ENCODE results near the gene LSM7. TPM values are rescaled to one million over a fixed set of nuclear protein-coding genes. Genes with fewer than 3 reads are reported as not detected.

Gene LSM7
- total RNA-seq, 1 donor: 586 TPM

- DNase-seq (ENCODE audit: low read depth in 2 of 3, low spot score in 2 of 3): peak in 2 of 3 donors; percentile 98 to 99
These were observed 2.9 kb downstream of the LSM7 start for GRCh38 chr19:2325281-2326046.

DNA sequence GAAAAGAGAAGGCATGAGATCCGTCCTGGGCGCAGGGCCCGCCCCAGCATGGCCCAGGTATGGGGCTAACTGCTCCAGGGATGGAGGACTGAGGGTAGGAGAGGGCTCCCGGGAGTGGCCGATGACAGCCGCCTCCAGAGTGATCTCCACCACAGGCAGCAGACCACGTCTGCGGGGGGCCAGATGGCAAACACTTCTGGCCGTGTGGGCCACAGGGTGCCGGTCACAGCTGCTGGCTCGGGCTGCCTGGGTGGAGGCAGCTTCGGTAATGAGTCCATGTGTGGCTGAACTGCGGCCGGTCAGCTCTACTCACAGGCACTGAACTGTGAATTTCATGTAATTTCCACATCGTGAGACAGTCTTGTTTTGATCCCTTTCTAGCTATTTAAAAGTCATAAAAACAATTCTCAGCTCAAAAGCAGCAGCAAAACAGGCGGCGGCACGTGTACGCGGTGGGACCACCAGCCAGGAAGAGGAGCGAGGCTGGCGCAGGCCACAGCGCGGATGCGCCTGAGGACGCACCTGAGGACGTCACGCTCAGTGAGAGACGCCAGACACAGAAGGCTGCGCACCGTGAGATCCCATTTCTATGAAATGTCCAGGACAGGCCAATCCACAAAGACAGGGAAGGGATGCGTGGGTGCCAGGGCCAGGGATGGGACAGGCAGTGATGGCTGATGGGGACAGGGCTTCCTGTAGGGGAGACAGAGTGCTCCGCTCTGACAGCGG is 4.0 kb downstream of the LSM7 start:
- no peak for DNase-seq (ENCODE audit: low read depth in 2 of 3, low spot score in 2 of 3)

DNA sequence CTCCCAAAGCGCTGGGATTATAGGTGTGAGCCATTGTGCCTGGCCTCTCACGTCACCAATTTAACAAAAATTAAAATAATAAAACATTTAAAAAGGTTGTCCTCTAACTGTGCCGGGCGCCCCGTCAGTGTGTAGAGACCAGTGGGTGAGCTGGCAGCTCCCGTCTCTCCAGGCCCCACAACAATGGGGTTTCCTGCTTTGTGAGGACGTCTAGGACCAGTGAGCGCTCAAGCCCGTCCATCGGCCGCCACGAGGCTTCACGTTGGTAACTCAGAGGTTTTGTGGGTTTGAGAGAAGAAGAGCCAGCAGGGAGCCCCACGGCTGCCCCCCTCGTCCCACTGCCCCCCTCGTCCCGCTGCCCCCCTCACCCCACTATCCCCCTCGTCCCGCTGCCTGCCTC is 4.7 kb downstream of the LSM7 start:
- DNase-seq (ENCODE audit: low read depth in 2 of 3, low spot score in 2 of 3): no peak

DNA sequence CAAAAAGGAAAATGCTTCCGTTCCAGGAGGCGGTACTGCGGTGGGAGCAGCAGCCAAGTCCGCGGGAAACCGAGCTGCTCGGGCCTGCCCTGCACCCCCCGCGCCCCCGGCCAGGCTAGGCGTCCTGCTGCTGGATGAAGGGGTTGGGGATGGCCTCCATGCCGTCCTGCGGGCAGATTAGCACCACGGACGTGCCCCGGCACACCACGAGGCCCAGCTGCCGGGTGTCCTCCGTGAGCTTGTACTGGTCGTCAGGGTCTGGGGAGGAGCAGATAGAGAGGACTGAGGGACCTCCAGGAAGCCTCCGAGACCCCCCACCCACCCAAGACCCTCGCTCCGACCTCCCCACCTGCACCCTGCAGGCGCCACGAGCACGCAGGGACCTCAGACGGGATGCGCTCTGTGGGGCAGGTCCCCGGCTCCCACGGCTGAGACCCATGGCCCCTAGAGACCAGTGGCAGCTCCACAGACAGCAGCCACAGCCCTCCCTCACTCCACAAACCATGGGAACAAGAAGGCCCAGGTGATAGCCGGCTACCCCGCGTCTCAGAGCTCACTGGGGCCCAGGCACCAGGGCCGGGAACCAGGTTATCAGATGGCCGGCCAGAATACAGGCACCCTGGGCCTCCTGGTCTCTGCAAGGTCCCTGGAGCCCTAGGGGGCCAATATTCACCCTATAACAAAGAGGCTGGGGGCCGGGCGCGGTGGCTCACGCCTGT is 6.7 kb downstream of the LSM7 start:
- no peak for DNase-seq (ENCODE audit: low read depth in 2 of 3, low spot score in 2 of 3)

DNA sequence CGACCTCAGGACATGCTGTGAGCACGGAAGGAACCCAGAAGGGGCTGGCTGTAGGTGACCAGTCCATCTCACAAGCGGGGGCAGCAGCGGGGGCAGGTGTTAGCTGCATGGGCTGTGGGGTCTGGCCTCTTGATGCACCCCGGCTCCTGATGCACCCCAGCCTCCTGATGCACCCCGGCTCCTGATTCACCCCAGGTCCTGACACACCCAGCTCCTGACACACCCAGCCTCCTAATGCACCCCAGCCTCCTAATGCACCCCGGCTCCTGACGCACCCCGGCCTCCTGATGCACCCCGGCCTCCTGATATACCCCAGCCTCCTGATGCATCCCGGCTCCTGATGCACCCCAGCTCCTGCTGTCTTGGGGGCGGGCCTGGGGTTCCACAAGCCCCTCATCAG is 7.4 kb downstream of the LSM7 start:
- DNase-seq (ENCODE audit: low read depth in 2 of 3, low spot score in 2 of 3): no peak

GRCh38 chr19:2320049-2320448 is 8.3 kb downstream of the LSM7 start:
- DNase-seq (ENCODE audit: low read depth in 2 of 3, low spot score in 2 of 3): no peak

DNA sequence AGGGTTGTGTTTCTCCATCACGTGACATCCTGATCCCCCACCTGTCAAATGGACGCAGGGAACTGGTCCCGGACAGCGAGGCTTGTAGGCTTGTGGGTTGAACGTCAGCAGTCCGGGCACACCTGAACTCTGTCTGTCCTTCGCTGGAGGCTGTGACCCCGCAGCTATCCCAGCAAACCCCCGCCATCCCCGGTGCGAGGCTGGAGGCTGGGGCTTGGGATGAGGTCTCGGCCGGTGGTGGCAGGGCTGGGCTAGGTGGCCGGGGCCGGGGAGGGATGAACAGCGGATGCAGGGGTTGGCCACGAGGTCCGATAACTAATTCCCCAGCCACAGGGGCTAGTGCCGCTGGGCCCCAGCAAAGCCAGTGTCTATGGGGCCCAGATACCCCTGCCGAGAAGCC is 8.8 kb downstream of the LSM7 start:
- no peak for DNase-seq (ENCODE audit: low read depth in 2 of 3, low spot score in 2 of 3)

DNA sequence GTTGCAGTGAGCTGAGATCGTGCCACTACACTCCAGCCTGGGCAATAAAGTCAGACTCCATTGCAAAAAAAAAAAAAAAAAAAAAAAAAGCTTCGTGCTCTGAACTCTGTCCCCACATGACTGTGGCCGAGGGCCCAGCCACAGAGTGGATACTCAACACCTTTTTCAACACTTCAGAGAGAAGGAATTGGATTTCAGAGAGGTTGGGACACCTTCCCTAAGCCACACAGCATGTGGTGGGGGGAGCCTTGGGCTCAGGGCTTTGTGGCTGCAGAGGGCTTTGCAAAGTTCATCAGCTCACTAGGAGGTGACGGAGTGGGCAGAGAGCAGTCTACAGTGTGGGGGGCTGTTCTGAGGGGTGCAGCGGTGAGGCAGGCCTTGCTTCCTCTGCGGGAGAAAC is 9.5 kb downstream of the LSM7 start:
- no peak for DNase-seq (ENCODE audit: low read depth in 2 of 3, low spot score in 2 of 3)

DNA sequence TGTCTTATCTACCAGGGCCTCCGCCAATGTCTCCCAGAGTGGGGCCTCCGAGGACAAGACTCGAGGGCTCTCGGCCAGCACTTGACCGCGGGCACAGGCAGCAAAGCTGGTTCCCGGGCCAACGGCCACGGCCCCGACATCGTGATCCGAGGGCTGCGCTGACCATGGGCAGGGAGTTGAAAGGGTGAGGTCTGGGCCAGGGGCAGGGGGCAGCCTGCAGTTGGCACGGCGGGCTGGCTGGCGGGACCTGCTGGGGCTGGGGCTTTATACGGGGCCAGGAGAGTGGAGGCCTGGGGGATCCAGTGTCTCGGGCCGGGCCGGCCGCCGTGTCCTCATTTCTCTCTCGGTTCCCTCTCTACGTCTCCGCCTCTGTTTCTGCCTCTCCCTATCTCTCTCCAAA is 10.6 kb downstream of the LSM7 start:
- DNase-seq (ENCODE audit: low read depth in 2 of 3, low spot score in 2 of 3): no peak

- no peak for DNase-seq (ENCODE audit: low read depth in 2 of 3, low spot score in 2 of 3)
These were observed 11.1 kb downstream of the LSM7 start for GRCh38 chr19:2317300-2317699.

- DNase-seq (ENCODE audit: low read depth in 2 of 3, low spot score in 2 of 3): peak in 1 of 3 donors; percentile 77
These were observed 12.5 kb downstream of the LSM7 start for GRCh38 chr19:2315818-2316353.

DNA sequence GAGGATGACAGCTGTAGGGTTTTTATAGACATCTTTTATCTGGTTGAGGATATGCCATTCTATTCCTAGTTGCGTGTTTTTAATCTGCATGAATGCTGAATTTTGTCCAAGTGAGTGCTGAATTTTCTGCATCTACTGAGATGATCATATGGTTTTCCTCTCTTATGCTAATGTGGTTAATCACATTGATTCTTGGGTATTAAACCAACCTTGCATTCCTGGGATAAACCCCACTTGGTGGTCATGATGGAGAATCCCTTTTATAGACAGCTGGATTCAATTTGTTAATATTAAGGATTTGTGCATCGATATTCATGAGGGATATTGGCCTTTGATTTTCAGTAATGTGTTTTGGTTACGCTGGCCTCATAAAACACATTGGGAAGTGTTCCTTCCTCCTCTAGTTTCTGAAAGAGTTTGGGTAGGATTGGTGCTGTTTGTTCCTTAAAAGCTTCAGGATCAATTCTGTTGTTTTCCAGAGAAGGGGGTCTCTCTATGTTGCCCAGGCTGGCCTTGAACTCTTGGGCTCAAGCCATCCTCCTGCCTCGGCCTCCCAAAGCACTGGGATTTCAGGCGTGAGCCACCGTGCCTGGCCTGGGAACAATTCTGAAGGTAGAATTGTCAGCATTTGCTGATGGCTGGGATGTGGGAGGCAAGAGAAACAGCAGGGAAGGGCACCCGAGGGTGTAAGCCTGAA is 13.1 kb downstream of the LSM7 start:
- DNase-seq (ENCODE audit: low read depth in 2 of 3, low spot score in 2 of 3): no peak

DNA sequence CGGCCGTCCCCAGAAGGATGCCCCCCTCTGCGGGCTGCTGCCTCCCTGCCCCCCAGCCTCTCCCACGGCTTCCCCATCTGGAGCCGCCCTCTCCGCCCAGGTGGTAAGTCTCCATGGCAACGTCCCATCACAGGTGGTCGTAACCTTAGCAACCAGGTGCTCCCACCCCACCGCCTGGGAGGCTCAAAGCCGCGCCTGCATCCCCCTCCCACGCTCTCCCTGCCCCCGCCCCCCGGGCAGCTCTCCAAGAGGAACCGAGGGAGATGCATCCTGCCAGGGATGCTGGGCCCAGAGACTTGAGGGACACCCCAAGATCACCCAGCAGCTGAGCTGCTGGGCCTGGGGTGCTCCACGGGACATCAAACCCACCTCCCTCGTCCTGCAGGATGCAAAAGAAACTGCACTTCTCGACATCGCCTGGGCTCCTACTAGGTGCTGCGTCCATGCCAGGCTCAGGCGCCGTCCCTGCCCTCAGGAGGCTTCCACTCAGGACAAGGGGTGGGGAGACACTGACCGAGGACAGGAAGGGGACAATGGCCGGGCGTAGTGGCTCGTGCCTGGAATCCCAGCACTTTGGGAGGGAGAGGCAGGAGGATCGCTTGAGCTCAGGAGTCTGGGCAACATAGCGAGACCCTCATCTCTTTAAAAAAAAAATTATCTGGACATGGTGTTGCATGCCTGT is 15.4 kb downstream of the LSM7 start:
- DNase-seq (ENCODE audit: low read depth in 2 of 3, low spot score in 2 of 3): no peak

DNA sequence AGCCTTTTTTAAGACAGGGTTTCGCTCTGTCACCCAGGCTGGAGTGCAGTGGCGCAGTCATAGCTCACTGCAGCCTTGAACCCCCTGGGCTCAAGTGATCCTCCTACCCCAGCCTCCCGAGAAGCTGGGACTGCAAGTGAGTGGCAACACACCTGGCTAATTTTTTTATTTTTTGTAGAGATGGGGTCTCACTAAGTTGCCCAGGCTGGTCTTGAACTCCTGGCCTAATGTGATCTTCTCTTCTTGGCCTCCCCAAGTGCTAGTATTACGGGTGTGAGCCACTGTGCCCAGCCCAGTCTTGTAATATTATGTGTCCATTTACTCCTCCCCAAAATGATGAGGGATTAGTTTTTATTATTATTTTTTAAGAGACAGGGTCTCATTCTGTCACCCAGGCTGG is 17.3 kb downstream of the LSM7 start:
- DNase-seq (ENCODE audit: low read depth in 2 of 3, low spot score in 2 of 3): no peak

GRCh38 chr19:2309734-2310362 is 18.5 kb downstream of the LSM7 start:
- peak in 1 of 3 donors; percentile 54 for DNase-seq (ENCODE audit: low read depth in 2 of 3, low spot score in 2 of 3)

- no peak for DNase-seq (ENCODE audit: low read depth in 2 of 3, low spot score in 2 of 3)
These were observed 20.3 kb downstream of the LSM7 start, which contains the start of gene LINGO3 for GRCh38 chr19:2308114-2308556. Gene LINGO3 (minus strand): TSS chr19:2308154. CDS start chr19:2291776, 16,378 bp downstream.

DNA sequence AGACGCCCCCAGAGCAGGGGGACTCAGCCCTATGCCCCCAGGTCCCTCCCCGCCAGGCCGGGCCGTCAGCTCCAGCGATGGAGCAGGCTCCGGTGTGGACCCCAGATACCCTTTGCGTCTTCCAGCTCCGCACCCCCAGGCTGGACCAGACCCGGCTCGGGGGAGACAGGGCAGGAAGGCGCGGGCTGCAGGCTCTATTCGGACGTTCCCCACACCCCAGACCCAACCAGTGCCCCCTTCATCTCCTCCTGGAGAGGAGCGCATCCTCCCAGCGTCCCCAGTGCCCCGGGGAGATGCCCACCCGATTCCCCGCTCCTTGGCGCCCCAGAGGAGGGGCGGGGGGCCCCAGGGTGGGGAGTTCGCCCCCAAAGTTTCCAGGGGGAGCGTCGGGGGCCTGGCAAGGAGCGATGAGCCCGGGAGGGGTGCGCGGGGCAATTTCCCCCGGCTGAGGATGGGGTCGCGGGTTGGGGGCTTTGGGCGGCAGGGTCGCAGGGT is 20.8 kb downstream of the LSM7 start:
- DNase-seq (ENCODE audit: low read depth in 2 of 3, low spot score in 2 of 3): no peak

- DNase-seq (ENCODE audit: low read depth in 2 of 3, low spot score in 2 of 3): no peak
These were observed 21.4 kb downstream of the LSM7 start for GRCh38 chr19:2306971-2307370.

DNA sequence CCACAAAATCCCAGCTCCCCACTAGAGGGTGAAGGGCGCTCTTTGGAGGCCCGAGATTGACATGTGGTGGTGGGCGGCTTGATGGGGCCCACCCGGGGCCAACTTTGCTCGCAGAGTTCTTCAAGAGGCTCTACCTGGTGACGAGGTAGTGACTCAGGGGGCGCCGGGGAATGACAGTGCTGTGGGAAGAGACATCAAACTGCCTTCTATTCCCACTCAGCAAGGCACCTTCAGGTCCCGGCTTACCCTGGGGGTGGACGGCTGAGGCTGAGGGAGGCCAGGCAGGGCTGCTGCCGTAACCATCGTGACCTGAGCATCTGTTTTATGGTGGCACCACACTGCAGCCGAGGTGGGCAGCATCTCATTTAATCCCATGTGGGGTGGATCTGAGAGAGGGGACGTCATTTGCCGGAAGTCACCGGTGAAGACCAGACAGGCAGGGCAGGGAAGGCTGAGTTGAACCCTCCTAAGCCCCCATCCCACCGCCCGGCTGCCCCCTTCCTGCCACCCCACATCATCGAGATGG is 22.0 kb downstream of the LSM7 start:
- DNase-seq (ENCODE audit: low read depth in 2 of 3, low spot score in 2 of 3): no peak
